D721Med (cell line): Measurements from ENCODE around the gene NT5E.

ENCODE experiments used
- DNase-seq: peaks from one replicate; pipeline ENCODE4 v3.0.0; 2011; ENCODE audit warnings: low spot score; ENCODE audit not compliant: insufficient read length
- FAIRE-seq: peaks from 2 replicates; lab custom pipeline; 2011; peaks lifted over from hg19 to GRCh38; lab: Jason Lieb, UNC
- TF ChIP-seq, protein P1 (sequence below): IDR thresholded peaks from 2 replicates; pipeline ENCODE4 v1.5.1; 2012; ENCODE audit warnings: mild to moderate bottlenecking, control low read depth; ENCODE audit not compliant: insufficient read depth; ENCODE audit errors: missing control alignments

The NT5E gene

DNA sequence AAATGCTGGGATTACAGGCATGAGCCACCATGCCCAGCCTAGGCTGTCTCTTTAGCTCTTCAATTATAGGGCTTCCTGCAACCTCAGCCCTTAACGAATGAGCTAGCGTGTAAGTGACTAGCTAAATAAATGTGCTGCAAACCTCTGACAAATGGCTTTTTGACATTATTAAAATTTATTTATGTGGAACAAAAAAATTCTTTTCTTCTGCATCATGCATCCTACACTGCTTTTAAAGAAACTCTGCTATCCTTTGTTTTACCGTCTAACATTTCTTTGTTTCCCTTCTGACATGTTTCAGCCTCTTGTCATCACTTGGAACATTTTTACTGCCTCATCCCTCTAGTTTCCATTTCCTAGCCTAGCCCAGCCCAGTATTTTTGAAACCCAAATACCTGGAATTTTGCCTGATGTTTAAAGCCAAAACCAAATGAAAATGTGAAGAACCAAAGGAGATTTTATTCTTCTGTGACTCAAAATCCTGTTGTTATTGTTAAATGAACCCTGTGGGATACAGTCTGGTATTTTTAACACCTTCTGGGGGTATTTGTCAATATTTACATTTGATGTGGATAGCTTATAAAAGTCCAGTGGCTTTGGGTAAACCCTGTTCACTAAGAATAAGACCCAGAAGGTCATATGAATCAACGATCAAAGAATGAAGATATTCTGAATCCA, 9.5 kb downstream of the NT5E start:
- FAIRE-seq (no peak), DNase-seq (no peak)
- TF ChIP-seq, protein P1, sequence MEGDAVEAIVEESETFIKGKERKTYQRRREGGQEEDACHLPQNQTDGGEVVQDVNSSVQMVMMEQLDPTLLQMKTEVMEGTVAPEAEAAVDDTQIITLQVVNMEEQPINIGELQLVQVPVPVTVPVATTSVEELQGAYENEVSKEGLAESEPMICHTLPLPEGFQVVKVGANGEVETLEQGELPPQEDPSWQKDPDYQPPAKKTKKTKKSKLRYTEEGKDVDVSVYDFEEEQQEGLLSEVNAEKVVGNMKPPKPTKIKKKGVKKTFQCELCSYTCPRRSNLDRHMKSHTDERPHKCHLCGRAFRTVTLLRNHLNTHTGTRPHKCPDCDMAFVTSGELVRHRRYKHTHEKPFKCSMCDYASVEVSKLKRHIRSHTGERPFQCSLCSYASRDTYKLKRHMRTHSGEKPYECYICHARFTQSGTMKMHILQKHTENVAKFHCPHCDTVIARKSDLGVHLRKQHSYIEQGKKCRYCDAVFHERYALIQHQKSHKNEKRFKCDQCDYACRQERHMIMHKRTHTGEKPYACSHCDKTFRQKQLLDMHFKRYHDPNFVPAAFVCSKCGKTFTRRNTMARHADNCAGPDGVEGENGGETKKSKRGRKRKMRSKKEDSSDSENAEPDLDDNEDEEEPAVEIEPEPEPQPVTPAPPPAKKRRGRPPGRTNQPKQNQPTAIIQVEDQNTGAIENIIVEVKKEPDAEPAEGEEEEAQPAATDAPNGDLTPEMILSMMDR: no peak

DNA sequence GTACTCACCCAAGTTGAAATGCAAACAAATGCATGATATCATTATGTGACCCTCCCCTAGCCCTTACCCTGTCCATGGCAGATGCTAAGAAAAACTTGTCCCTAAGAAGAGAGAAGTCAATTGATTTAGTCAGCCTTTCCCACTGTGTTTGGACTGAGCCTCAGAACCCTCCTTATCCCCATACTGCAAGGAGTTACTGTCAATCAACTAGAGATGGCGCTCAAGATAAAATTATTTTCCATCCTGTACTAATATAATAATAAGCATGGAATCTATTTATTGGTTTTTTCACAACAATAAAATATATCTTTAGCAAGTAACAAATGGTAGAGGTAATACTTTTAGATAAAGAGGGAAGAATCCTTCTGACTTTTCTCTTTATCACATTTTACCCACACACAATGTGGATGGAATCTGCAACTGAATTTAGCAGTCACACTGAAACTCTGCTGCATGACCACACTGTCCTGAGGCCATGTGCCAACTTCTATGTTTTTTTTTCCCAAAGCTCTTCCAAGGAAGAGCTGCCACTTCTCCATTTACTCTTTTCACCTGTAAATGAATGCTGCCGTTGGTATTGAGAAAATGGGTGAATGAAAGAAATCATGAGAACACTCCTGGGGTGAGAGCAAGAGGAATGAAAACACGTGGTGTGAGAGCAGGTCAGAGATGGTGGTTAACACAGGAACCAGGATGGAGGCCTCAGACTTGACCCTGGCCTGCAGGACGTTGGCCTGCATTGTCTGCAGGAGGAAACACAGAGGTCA, 10.5 kb downstream of the NT5E start:
- TF ChIP-seq, protein P1: no peak
- no peak for FAIRE-seq
- no peak for DNase-seq

DNA sequence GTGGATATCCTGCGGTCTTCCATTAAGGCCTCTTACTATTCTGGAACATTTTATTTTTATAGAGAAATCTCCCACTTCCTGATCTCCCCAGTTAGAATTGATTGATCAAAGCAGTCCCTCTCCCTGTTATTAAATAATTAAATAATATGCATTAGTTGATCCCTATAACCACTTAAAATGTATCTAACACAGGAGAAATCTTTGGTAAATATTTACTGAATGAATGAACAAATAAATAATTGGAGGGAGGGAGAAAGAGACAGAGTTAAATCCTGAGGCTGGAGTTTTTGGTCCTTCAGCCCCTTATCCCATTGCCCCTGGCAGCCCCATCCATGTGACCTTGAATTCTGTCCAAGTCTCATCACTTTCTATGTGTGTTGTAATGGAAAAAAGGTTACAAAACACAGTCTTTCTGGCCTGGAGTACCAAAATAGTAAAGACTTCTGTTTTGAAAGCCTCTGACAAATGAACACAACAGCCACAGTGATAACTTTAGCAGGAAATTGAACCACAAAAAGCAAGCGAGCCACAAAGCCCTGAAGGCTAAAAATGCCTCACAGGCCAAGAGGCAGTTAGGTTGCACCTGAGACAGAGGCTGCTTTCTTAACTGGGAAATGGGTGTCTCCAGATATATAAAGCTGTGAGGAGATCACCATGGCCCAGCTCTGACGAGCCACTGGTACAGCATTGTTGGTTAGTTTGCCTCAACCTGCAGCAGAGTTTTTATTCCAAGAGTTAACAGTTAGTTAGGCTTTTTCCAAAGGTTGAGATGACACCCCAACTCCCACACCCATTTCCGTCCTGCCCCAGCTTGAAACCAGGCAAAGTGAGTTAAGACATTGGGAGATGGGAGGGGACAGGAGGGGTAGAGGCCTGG, 11.3 kb downstream of the NT5E start:
- FAIRE-seq (no peak), DNase-seq (no peak)
- TF ChIP-seq, protein P1: no peak

DNA sequence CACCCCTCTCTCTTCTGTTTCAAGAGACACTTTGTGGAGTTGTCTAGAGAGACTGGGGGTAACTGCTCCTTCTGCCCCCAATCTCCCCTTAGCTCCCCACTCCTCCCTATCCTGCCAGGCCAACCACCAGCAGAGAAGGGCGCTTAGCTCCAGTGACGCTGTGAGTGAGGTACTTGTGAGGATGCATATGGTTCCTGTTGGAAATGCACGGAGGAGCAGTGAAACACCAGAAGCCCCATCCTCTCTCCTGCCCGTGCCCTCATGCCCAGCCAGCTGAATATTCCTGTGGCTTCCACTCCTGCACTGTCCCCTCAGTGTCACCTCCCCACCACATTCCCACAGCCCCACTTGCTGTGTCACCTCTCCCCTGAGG, 11.9 kb downstream of the NT5E start:
- DNase-seq (no peak), FAIRE-seq (no peak)
- TF ChIP-seq, protein P1: no peak

DNA sequence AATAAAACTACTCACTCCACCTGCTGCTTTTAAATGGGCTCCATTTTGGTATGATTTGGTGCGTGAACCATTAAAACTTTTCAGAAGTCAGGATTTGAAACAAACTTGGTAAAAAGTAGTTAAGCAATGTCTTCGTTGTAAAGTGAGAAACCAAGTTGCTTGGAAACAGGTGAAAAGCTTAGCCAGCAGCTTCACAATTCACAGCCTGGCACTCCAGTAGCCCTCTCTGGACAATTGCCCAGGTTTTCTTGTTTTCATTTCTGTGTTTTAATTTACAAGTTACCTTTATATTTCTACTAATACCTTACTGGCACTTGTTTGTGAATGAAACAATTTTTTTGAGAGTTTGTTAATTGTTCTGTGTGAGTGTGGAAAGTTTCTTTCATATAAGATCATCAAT, 12.8 kb downstream of the NT5E start:
- DNase-seq (no peak), FAIRE-seq (no peak)
- TF ChIP-seq, protein P1: no peak

GRCh38 chr6:85463621-85464259, 13.9 kb downstream of the NT5E start:
- no peak for FAIRE-seq
- TF ChIP-seq, protein P1: no peak
- DNase-seq: no peak
